HEK293 (cell line): ENCODE measurements around the gene TBC1D22A.
A peak's percentile ranks its signal among the peaks of the same experiment; 100 is the strongest.

ENCODE experiments used
- CTCF ChIA-PET: fragments of 350-600 bp; formaldehyde crosslinking; extraction: SDS; loops from one replicate; lab custom pipeline; 2021; ENCODE audit warnings: antibody characterized with exemption; lab: Yijun Ruan, JAX
- POLR2A ChIA-PET: fragments of 300-600 bp; formaldehyde crosslinking; extraction: SDS; loops from one replicate; lab custom pipeline; 2020; ENCODE audit warnings: antibody characterized with exemption, inconsistent platforms; lab: Yijun Ruan, JAX
- H3K27ac ChIP-seq: fragments of 200-500 bp; sonication (Bioruptor generic); 2 replicates; pipeline ENCODE4 v1.5.1; 2014; ENCODE audit warnings: low read depth, low read length, control low read depth, inconsistent platforms; ENCODE audit errors: extremely low read depth
- H3K36me3 ChIP-seq, 2 experiments: fragments of 200-500 bp in 1 of 2; sonication (Bioruptor generic) in 1 of 2; 1 replicate in 1 of 2; 2 replicates in 1 of 2; pipeline ENCODE4 v1.5.1; 2014 to 2017; ENCODE audit warnings: inconsistent platforms in 2 of 2, low read length in 2 of 2; ENCODE audit not compliant: control insufficient read depth in 2 of 2, insufficient read depth in 1 of 2
- H3K4me1 ChIP-seq: fragments of 200-500 bp; sonication (Bioruptor generic); 2 replicates; pipeline ENCODE4 v1.5.1; 2014; ENCODE audit warnings: mild to moderate bottlenecking, low read length, inconsistent platforms; ENCODE audit not compliant: control insufficient read depth, insufficient read depth
- H3K4me3 ChIP-seq: 2 replicates; pipeline ENCODE4 v1.5.1; 2011; ENCODE audit warnings: low read depth, mild to moderate bottlenecking, control low read depth, low read length, moderate library complexity
- H3K9me3 ChIP-seq: fragments of 200-500 bp; sonication (Bioruptor generic); 2 replicates; pipeline ENCODE4 v1.5.1; 2014; ENCODE audit warnings: low read depth, low read length, inconsistent platforms; ENCODE audit not compliant: control insufficient read depth, insufficient read depth
- KLF9 ChIP-seq: fragments of 450-650 bp; formaldehyde crosslinking; IDR thresholded peaks from 2 replicates; pipeline ENCODE4 v1.5.1; 2016; ENCODE audit warnings: missing biosample characterization, missing genetic modification characterization, low read depth
- REST ChIP-seq: fragments of 450-650 bp; formaldehyde crosslinking; IDR thresholded peaks from 2 replicates; pipeline ENCODE4 v1.5.1; 2016; ENCODE audit warnings: missing biosample characterization, missing genetic modification characterization
- SP7 ChIP-seq: fragments of 450-650 bp; formaldehyde crosslinking; IDR thresholded peaks from 2 replicates; pipeline ENCODE4 v1.5.1; 2016; ENCODE audit warnings: missing biosample characterization, missing genetic modification characterization
- TRIM28 ChIP-seq: IDR thresholded peaks from 2 replicates; pipeline ENCODE4 v1.6.1; 2011; ENCODE audit warnings: low read length, control low read depth, borderline replicate concordance
- ZBTB11 ChIP-seq: fragments of 450-650 bp; formaldehyde crosslinking; conservative IDR thresholded peaks from 2 replicates; pipeline ENCODE4 v1.5.1; 2016; ENCODE audit warnings: low read depth, missing biosample characterization, missing genetic modification characterization
- ZBTB21 ChIP-seq: fragments of 450-650 bp; formaldehyde crosslinking; IDR thresholded peaks from 2 replicates; pipeline ENCODE4 v1.5.1; 2017; ENCODE audit warnings: missing biosample characterization, missing genetic modification characterization
- ZNF10 ChIP-seq: fragments of 450-650 bp; formaldehyde crosslinking; IDR thresholded peaks from 2 replicates; pipeline ENCODE4 v1.5.1; 2017; ENCODE audit warnings: missing biosample characterization, missing genetic modification characterization
- ZNF121 ChIP-seq: fragments of 450-650 bp; formaldehyde crosslinking; IDR thresholded peaks from 2 replicates; pipeline ENCODE4 v1.5.1; 2016; ENCODE audit warnings: missing biosample characterization, missing genetic modification characterization
- ZNF132 ChIP-seq: fragments of 450-650 bp; formaldehyde crosslinking; IDR thresholded peaks from 2 replicates; pipeline ENCODE4 v1.5.1; 2017; ENCODE audit warnings: missing biosample characterization, missing genetic modification characterization, borderline replicate concordance
- ZNF274 ChIP-seq, 2 experiments: fragments of 200-500 bp in 1 of 2; fragments of 450-650 bp in 1 of 2; sonication (Bioruptor generic) in 1 of 2; formaldehyde crosslinking in 1 of 2; IDR thresholded peaks; 2 replicates each; pipeline versions ENCODE4 v1.5.1 to v1.6.1; 2014 to 2016; ENCODE audit warnings: borderline replicate concordance in 1 of 2, inconsistent platforms in 1 of 2, low read length in 1 of 2, missing biosample characterization in 1 of 2, missing genetic modification characterization in 1 of 2
- ZNF280C ChIP-seq: fragments of 450-650 bp; formaldehyde crosslinking; IDR thresholded peaks from 2 replicates; pipeline ENCODE4 v1.5.1; 2016; ENCODE audit warnings: missing biosample characterization, missing genetic modification characterization
- ZNF366 ChIP-seq: fragments of 450-650 bp; formaldehyde crosslinking; conservative IDR thresholded peaks from 2 replicates; pipeline ENCODE4 v1.5.1; 2016; ENCODE audit warnings: missing biosample characterization, missing genetic modification characterization
- ZNF521 ChIP-seq: fragments of 450-650 bp; formaldehyde crosslinking; IDR thresholded peaks from 2 replicates; pipeline ENCODE4 v1.5.1; 2017; ENCODE audit warnings: missing biosample characterization, mild to moderate bottlenecking, missing genetic modification characterization
- ZNF600 ChIP-seq: fragments of 450-650 bp; formaldehyde crosslinking; IDR thresholded peaks from 2 replicates; pipeline ENCODE4 v1.5.1; 2016; ENCODE audit warnings: missing biosample characterization, missing genetic modification characterization
- ZNF629 ChIP-seq: fragments of 450-650 bp; formaldehyde crosslinking; IDR thresholded peaks from 2 replicates; pipeline ENCODE4 v1.5.1; 2017; ENCODE audit warnings: missing biosample characterization, missing genetic modification characterization
- ZNF645 ChIP-seq: fragments of 450-650 bp; formaldehyde crosslinking; IDR thresholded peaks from 2 replicates; pipeline ENCODE4; 2016; ENCODE audit warnings: missing biosample characterization, missing genetic modification characterization
- ZNF76 ChIP-seq: fragments of 450-650 bp; formaldehyde crosslinking; IDR thresholded peaks from 2 replicates; pipeline ENCODE4; 2016; ENCODE audit warnings: low read depth, missing biosample characterization, missing genetic modification characterization, borderline replicate concordance
- ZNF830 ChIP-seq: fragments of 450-650 bp; IDR thresholded peaks from 2 replicates; pipeline ENCODE4 v1.5.0; 2018; ENCODE audit warnings: missing biosample characterization, missing genetic modification characterization, low read depth, mild to moderate bottlenecking, moderate library complexity
- ZSCAN23 ChIP-seq: fragments of 450-650 bp; formaldehyde crosslinking; IDR thresholded peaks from 2 replicates; pipeline ENCODE4 v1.5.1; 2016; ENCODE audit warnings: missing biosample characterization, missing genetic modification characterization
- ZSCAN5A ChIP-seq: fragments of 450-650 bp; formaldehyde crosslinking; IDR thresholded peaks from 2 replicates; pipeline ENCODE4 v1.5.1; 2016; ENCODE audit warnings: missing biosample characterization, missing genetic modification characterization

TBC1D22A gene

GRCh38 chr22:46779023-46779422, 16.6 kb downstream of the TBC1D22A start:
- Histone ChIP-seq H3K27ac (no peak overlapping the region), H3K36me3 (no peaks in the 10 kb centered on the region), H3K9me3 (no peaks in the 10 kb centered on the region), H3K4me1 (peaks cover 30% of the 10 kb centered on the region), H3K4me3 (no peak overlapping the region)
- CTCF ChIA-PET = interaction anchor here (0.6 to 1.3 kb wide), 2 partner anchors 23 to 214 kb away, joined by 3 read pairs; no protein-coding TSS in a partner anchor
- TF ChIP-seq ZNF280C (tag by site-specific recombination) (no peak), REST (tag by site-specific recombination) (no peak), ZNF629 (tag by site-specific recombination) (peak; percentile 64), ZNF600 (tag by site-specific recombination) (no peak), ZNF76 (tag by site-specific recombination) (no peak), ZNF521 (tag by site-specific recombination) (no peak), ZBTB21 (tag by site-specific recombination) (peak; percentile 78), ZNF274 (IDR thresholded peaks at IDR 0.05; ENCODE audit: low read length) (no peak), ZNF274 (tag by site-specific recombination; IDR thresholded peaks at IDR 0.05; ENCODE audit: borderline replicate concordance) (no peak)
- POLR2A ChIA-PET = no interaction called here

- POLR2A ChIA-PET = interaction anchor here (2.6 kb wide), 1 partner anchor 17 kb away, joined by 12 read pairs; the partner anchor contains the start of gene TBC1D22A
- Histone ChIP-seq H3K27ac (no peak overlapping the region), H3K4me3 (no peak overlapping the region), H3K36me3 (no peaks in the 10 kb centered on the region), H3K4me1 (peaks cover 23% of the 10 kb centered on the region), H3K9me3 (no peaks in the 10 kb centered on the region)
- CTCF ChIA-PET = interaction anchor here (0.6 to 2.5 kb wide), 6 partner anchors 19 to 214 kb away, joined by 3 to 12 read pairs (median 6); no protein-coding TSS in a partner anchor
- TF ChIP-seq KLF9 (tag by site-specific recombination) (no peak), ZNF645 (tag by site-specific recombination) (no peak), ZNF280C (tag by site-specific recombination) (no peak), ZSCAN5A (tag by site-specific recombination) (no peak), ZBTB11 (tag by site-specific recombination) (no peak), ZNF121 (tag by site-specific recombination) (no peak), TRIM28 (no peak), SP7 (no peak), ZNF10 (tag by site-specific recombination) (no peak), ZNF366 (tag by site-specific recombination) (no peak), ZSCAN23 (tag by site-specific recombination) (no peak), ZNF132 (tag by site-specific recombination) (no peak), ZNF830 (no peak)
Observed at GRCh38 chr22:46779651-46780050, 17.2 kb downstream of the TBC1D22A start.
